Measurements from ENCODE around the gene MVB12B.

Gene MVB12B

GRCh38 chr9:126411225-126411947 is 84.8 kb downstream of the MVB12B start:
- DNase-seq = peak; percentile 58

- no peak for DNase-seq
These were observed 85.3 kb downstream of the MVB12B start for GRCh38 chr9:126411948-126412284.

- DNase-seq = no peak
These were observed 86.3 kb downstream of the MVB12B start for GRCh38 chr9:126412905-126413304.

- DNase-seq = no peak
These were observed 86.9 kb downstream of the MVB12B start for GRCh38 chr9:126413391-126414068.

- DNase-seq = no peak
These were observed 89.2 kb downstream of the MVB12B start for GRCh38 chr9:126415741-126416370.

GRCh38 chr9:126417043-126417442 is 90.4 kb downstream of the MVB12B start:
- no peak for DNase-seq

GRCh38 chr9:126417684-126418083 is 91.1 kb downstream of the MVB12B start:
- no peak for DNase-seq

GRCh38 chr9:126418608-126419007 is 92.0 kb downstream of the MVB12B start:
- DNase-seq = no peak

- DNase-seq = no peak
These were observed 92.8 kb downstream of the MVB12B start for GRCh38 chr9:126419475-126419874.

GRCh38 chr9:126420135-126420534 is 93.5 kb downstream of the MVB12B start:
- DNase-seq = no peak

- no peak for DNase-seq
These were observed 94.3 kb downstream of the MVB12B start for GRCh38 chr9:126420643-126421564.

GRCh38 chr9:126421567-126422428 is 95.2 kb downstream of the MVB12B start:
- no peak for DNase-seq

GRCh38 chr9:126423142-126423915 is 96.7 kb downstream of the MVB12B start:
- no peak for DNase-seq

- DNase-seq = no peak
These were observed 97.2 kb downstream of the MVB12B start for GRCh38 chr9:126423916-126424185.

- DNase-seq = no peak
These were observed 97.9 kb downstream of the MVB12B start for GRCh38 chr9:126424511-126424910.

GRCh38 chr9:126428534-126429175 is 102.0 kb downstream of the MVB12B start:
- no peak for DNase-seq

- DNase-seq = no peak
These were observed 102.6 kb downstream of the MVB12B start for GRCh38 chr9:126429190-126429589.

- no peak for DNase-seq
These were observed 103.5 kb downstream of the MVB12B start for GRCh38 chr9:126430124-126430523.

- no peak for DNase-seq
These were observed 104.6 kb downstream of the MVB12B start for GRCh38 chr9:126431077-126431742.

- DNase-seq = no peak
These were observed 106.0 kb downstream of the MVB12B start for GRCh38 chr9:126432659-126433058.

All from fibroblast of skin of right quadriceps (primary cell).